CD4-positive, alpha-beta T cell treated with Interleukin-4 for 4 hours (primary cell): ENCODE data around the gene MPI.
"Not testable (repeated sequence)": the region's sequence is repeated elsewhere in the genome, so short reads cannot be mapped to it uniquely, and the experiment has no call there.

Experiments used
- DNase-seq: peaks from one replicate; pipeline ENCODE4 v3.0.0-alpha.2; 2020

MPI gene

GRCh38 chr15:74893627-74894026 is 3.8 kb downstream of the MPI start:
- DNase-seq = peak; percentile 82

- not testable (repeated sequence) for DNase-seq
Observed at GRCh38 chr15:74894383-74894782, 4.5 kb downstream of the MPI start.

GRCh38 chr15:74895830-74896229 is 6.0 kb downstream of the MPI start:
- no peak for DNase-seq

- DNase-seq = no peak
Observed at GRCh38 chr15:74896316-74896715, 6.5 kb downstream of the MPI start.

- no peak for DNase-seq
Observed at GRCh38 chr15:74897300-74897701, 7.5 kb downstream of the MPI start.

GRCh38 chr15:74901612-74902063 is 11.8 kb downstream of the MPI start:
- DNase-seq = peak; percentile 70

GRCh38 chr15:74902295-74903075 is 12.6 kb downstream of the MPI start:
- no peak for DNase-seq

GRCh38 chr15:74903676-74904075 is 13.8 kb downstream of the MPI start:
- DNase-seq = no peak

- DNase-seq = no peak
Observed at GRCh38 chr15:74904190-74904805, 14.5 kb downstream of the MPI start.

GRCh38 chr15:74906067-74906449 is 16.2 kb downstream of the MPI start:
- peak; percentile 7 for DNase-seq

- DNase-seq = peak; percentile 73
Observed at GRCh38 chr15:74906450-74907162, 16.8 kb downstream of the MPI start, which contains the start of gene FAM219B. TSS of gene FAM219B (minus strand) at chr15:74906851. CDS start at chr15:74906800, 51 bp downstream.

- peak; percentile 5 for DNase-seq
Observed at GRCh38 chr15:74907163-74907870, 17.5 kb downstream of the MPI start.

GRCh38 chr15:74908635-74909034 is 18.8 kb downstream of the MPI start:
- no peak for DNase-seq

- no peak for DNase-seq
Observed at GRCh38 chr15:74913041-74913440, 23.2 kb downstream of the MPI start.

GRCh38 chr15:74913799-74914198 is 24.0 kb downstream of the MPI start:
- not testable (repeated sequence) for DNase-seq

GRCh38 chr15:74917676-74918075 is 27.8 kb downstream of the MPI start:
- no peak for DNase-seq

GRCh38 chr15:74920456-74920855 is 30.6 kb downstream of the MPI start:
- DNase-seq = no peak

- no peak for DNase-seq
Observed at GRCh38 chr15:74924525-74924924, 34.7 kb downstream of the MPI start.

GRCh38 chr15:74928771-74929198 is 38.9 kb downstream of the MPI start:
- no peak for DNase-seq

- no peak for DNase-seq
Observed at GRCh38 chr15:74933573-74933972, 43.7 kb downstream of the MPI start.

GRCh38 chr15:74935193-74935592 is 45.4 kb downstream of the MPI start:
- DNase-seq = not testable (repeated sequence)

- DNase-seq = no peak
Observed at GRCh38 chr15:74937272-74937589, 47.4 kb downstream of the MPI start.
